ENCODE results near the gene CD81.
A peak's percentile ranks its signal among the peaks of the same experiment; 100 is the strongest.

Gene CD81

GRCh38 chr11:2434506-2435255, 57.6 kb downstream of the CD81 start:
- peaks cover 7% of the 10 kb centered on the region; the same call in 1 of the 2 replicates for H3K27me3 ChIP-seq (ENCODE audit: low read depth)
- no peaks in the 10 kb centered on the region for H3K4me1 ChIP-seq
- H3K4me3 ChIP-seq: no peak overlapping the region
- DNase-seq (ENCODE audit: low spot score in 2 of 2): no peak
- no peaks in the 10 kb centered on the region for H3K9me3 ChIP-seq
- H3K36me3 ChIP-seq (replicated peaks): no peaks in the 10 kb centered on the region
- in situ Hi-C loops (cut with MboI; ENCODE audit: low sequenced_read_pairs): no loop called here

GRCh38 chr11:2435288-2436012, 58.3 kb downstream of the CD81 start:
- H3K36me3 ChIP-seq (replicated peaks): no peaks in the 10 kb centered on the region
- H3K9me3 ChIP-seq: no peaks in the 10 kb centered on the region
- in situ Hi-C loops (cut with MboI; ENCODE audit: low sequenced_read_pairs): no loop called here
- no peak overlapping the region for H3K4me3 ChIP-seq
- DNase-seq (ENCODE audit: low spot score in 2 of 2): no peak
- H3K27me3 ChIP-seq (ENCODE audit: low read depth): peaks cover 7% of the 10 kb centered on the region; the same call in 1 of the 2 replicates
- H3K4me1 ChIP-seq: no peaks in the 10 kb centered on the region

DNA sequence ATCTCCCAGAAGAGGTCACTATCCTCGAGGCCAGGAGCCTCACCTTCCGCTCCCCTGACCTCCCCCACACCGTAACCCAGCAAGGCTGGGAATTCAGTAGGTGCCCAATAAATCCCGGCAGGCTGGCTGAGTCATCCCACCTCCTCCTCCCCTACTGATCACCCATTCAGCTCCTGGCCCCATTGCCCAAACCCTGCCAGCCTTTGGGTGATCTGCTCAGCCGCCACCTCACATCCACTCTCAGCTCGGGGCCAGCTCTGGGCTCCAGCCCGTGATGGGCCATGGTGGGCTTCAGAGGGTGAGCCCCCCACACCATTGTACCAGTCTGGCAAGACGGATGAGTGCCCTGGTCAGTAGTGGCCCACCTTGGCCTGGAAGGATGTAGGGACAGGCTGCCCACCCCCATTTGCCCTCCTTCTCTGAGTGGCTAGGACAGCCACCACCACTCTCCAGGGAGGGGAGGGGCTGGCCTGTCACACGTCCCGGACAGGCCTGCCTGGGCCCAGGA, 59.0 kb downstream of the CD81 start:
- no peaks in the 10 kb centered on the region for H3K9me3 ChIP-seq
- no peaks in the 10 kb centered on the region for H3K36me3 ChIP-seq (replicated peaks)
- no peak for DNase-seq (ENCODE audit: low spot score in 2 of 2)
- no peak overlapping the region for H3K4me3 ChIP-seq
- no peaks in the 10 kb centered on the region for H3K4me1 ChIP-seq
- in situ Hi-C loops (cut with MboI; ENCODE audit: low sequenced_read_pairs): no loop called here
- peaks cover 7% of the 10 kb centered on the region; the same call in 1 of the 2 replicates for H3K27me3 ChIP-seq (ENCODE audit: low read depth)

GRCh38 chr11:2436521-2437031, 59.5 kb downstream of the CD81 start:
- no peak for DNase-seq (ENCODE audit: low spot score in 2 of 2)
- in situ Hi-C loops (cut with MboI; ENCODE audit: low sequenced_read_pairs): no loop called here

GRCh38 chr11:2437516-2437915, 60.4 kb downstream of the CD81 start:
- Histone ChIP-seq H3K27me3 (ENCODE audit: low read depth) (peaks cover 7% of the 10 kb centered on the region; the same call in 1 of the 2 replicates), H3K36me3 (replicated peaks) (no peaks in the 10 kb centered on the region), H3K4me3 (no peak overlapping the region), H3K9me3 (no peaks in the 10 kb centered on the region), H3K4me1 (no peaks in the 10 kb centered on the region)
- in situ Hi-C loops (cut with MboI; ENCODE audit: low sequenced_read_pairs): no loop called here
- no peak for DNase-seq (ENCODE audit: low spot score in 2 of 2)

More at GRCh38 chr11:2436521-2437031, 59.5 kb downstream of the CD81 start:
- no peaks in the 10 kb centered on the region for H3K4me1 ChIP-seq
- no peak overlapping the region for H3K4me3 ChIP-seq
- peaks cover 7% of the 10 kb centered on the region; the same call in 1 of the 2 replicates for H3K27me3 ChIP-seq (ENCODE audit: low read depth)
- H3K36me3 ChIP-seq (replicated peaks): no peaks in the 10 kb centered on the region
- no peaks in the 10 kb centered on the region for H3K9me3 ChIP-seq

DNA sequence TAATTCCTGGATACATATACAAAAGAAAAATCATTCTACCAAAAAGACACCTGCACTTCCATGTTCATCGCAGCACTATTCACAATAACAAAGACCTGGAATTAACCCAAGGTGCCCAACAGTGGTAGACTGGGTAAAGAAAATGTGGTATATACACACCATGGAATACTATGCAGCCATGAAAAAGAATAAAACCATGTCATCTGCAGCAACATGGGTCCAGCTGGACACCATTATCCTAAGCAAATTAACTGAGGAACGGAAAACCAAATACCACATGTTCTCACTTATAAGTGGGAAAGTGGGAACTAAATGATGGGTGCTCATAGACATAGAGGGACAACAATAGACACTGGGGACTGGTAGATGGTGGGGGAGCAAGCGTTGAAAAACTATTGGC, 62.7 kb downstream of the CD81 start:
- in situ Hi-C loops (cut with MboI; ENCODE audit: low sequenced_read_pairs): no loop called here
- H3K4me1 ChIP-seq: no peaks in the 10 kb centered on the region
- H3K9me3 ChIP-seq: no peaks in the 10 kb centered on the region
- H3K27me3 ChIP-seq (ENCODE audit: low read depth): peaks cover 7% of the 10 kb centered on the region; the same call in 1 of the 2 replicates
- no peaks in the 10 kb centered on the region for H3K36me3 ChIP-seq (replicated peaks)
- DNase-seq (ENCODE audit: low spot score in 2 of 2): no peak
- H3K4me3 ChIP-seq: no peak overlapping the region

- Histone ChIP-seq H3K36me3 (replicated peaks) (no peaks in the 10 kb centered on the region), H3K4me1 (no peaks in the 10 kb centered on the region), H3K4me3 (no peak overlapping the region), H3K9me3 (no peaks in the 10 kb centered on the region), H3K27me3 (ENCODE audit: low read depth) (peaks cover 8% of the 10 kb centered on the region; the same call in 1 of the 2 replicates)
- in situ Hi-C loops (cut with MboI; ENCODE audit: low sequenced_read_pairs): no loop called here
- DNase-seq (ENCODE audit: low spot score in 2 of 2): no peak
Observed at GRCh38 chr11:2440646-2441045, 63.5 kb downstream of the CD81 start.

- Histone ChIP-seq H3K36me3 (replicated peaks) (no peaks in the 10 kb centered on the region), H3K27me3 (ENCODE audit: low read depth) (peaks cover 10% of the 10 kb centered on the region; the same call in 1 of the 2 replicates), H3K9me3 (no peaks in the 10 kb centered on the region), H3K4me3 (no peak overlapping the region), H3K4me1 (no peaks in the 10 kb centered on the region)
- DNase-seq (ENCODE audit: low spot score in 2 of 2): no peak
- in situ Hi-C loops (cut with MboI; ENCODE audit: low sequenced_read_pairs): no loop called here
Observed at GRCh38 chr11:2441171-2441570, 64.1 kb downstream of the CD81 start.

DNA sequence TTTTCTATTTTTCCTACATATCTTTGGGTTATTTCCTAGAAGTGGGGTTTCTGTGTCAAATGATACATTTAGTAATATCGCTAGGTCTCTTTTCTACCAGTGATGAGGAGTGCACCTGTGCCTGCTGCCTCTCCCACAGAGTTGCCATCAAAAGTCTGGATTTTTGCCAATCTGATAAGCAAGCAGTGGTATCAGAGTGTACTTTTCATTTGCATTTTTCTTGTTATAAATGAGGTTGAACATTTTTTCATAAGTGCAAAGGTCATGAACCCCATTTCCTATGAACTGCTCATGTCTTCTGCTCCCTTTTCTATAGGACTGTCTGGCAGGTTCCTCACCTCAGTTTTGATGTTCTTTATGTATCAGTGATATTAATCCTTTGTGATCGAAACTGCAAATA, 65.5 kb downstream of the CD81 start:
- Histone ChIP-seq H3K9me3 (no peaks in the 10 kb centered on the region), H3K36me3 (replicated peaks) (no peaks in the 10 kb centered on the region), H3K4me3 (no peak overlapping the region), H3K27me3 (ENCODE audit: low read depth) (0 out of 2 replicates have a peak, but pooled peaks cover 3% of the 10 kb centered on the region), H3K4me1 (no peaks in the 10 kb centered on the region)
- DNase-seq (ENCODE audit: low spot score in 2 of 2): no peak
- in situ Hi-C loops (cut with MboI; ENCODE audit: low sequenced_read_pairs): no loop called here

DNA sequence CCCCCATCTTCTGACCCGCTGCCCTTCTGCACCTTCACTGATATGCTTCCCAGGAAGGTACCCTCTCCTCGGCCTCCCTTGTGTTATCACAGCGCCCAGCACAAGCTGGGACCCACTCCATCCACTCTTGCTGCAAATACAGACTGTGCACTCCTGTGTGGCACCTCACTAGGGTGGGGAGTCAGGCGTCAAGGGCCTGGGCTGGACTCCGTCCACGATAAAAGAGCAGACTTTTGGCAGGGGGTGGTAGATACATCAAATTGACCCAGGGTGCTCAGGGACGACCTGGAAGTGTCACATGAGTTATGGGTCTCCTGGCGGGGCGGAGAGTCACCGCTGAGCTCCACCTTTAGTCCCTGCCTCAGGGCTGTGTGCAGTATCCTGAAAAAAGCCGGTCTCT, 66.3 kb downstream of the CD81 start:
- Histone ChIP-seq H3K9me3 (no peaks in the 10 kb centered on the region), H3K4me3 (no peak overlapping the region), H3K36me3 (replicated peaks) (no peaks in the 10 kb centered on the region), H3K27me3 (ENCODE audit: low read depth) (0 out of 2 replicates have a peak, but pooled peaks cover 3% of the 10 kb centered on the region), H3K4me1 (no peaks in the 10 kb centered on the region)
- no peak for DNase-seq (ENCODE audit: low spot score in 2 of 2)
- in situ Hi-C loops (cut with MboI; ENCODE audit: low sequenced_read_pairs): no loop called here

DNA sequence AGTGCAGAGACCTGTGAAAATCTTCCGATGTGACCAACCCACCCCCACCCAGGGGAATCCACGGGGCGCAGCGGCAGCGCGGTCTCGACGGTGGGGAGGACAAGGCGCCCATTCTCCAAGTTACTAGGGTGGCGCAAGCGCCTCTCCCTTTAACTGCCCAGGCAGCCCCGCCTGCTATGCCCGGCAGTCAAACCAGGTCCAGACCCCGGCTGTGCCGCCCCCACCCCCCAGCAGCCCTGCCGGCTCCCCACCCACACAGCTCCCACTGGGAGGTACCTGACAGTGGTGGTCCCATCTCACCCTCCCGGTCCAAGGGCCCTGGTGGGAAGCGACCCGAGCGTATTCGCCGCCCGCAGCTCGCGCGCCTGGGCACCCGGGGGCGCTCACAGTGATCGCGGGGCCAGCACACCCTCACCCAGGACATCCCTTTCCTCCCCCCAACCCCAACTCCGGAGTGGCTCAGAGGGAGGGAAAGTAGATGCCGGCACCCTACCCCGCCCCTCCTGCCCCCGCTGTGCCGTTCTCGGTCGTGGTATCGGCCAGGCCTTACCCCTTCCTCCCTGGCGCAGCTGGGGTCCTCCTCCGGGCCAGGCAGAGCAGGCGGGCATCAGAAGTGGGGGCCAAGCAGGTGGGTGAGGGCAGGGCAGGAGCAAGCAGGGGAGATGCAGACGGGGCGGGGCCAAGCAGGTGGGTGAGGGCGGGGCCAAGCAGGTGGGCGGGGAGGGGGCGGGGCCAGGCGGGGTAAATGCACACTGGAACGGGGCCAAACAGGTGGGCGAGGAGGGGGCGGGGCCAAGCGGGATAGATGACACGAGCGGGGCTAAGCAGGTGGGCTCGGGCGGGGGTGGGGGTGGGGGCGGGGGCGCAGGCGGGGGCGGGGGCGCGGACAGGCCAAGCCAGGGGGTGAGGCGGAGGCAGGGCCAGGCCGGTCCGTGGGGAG, 67.0 kb downstream of the CD81 start, which contains the start of gene TRPM5:
TSS of gene TRPM5 (minus strand) at position 634 of the 940 bp plus-strand sequence. CDS start 21,478 bp downstream, outside the sequence.
- no peaks in the 10 kb centered on the region for H3K36me3 ChIP-seq (replicated peaks)
- in situ Hi-C loops (cut with MboI; ENCODE audit: low sequenced_read_pairs): no loop called here
- no peaks in the 10 kb centered on the region for H3K9me3 ChIP-seq
- H3K4me3 ChIP-seq: peak within 1 kb of the TSS; percentile 29
- DNase-seq (ENCODE audit: low spot score in 2 of 2): no peak
- no peaks in the 10 kb centered on the region for H3K4me1 ChIP-seq
- H3K27me3 ChIP-seq (ENCODE audit: low read depth): 0 out of 2 replicates have a peak, but pooled peaks cover 3% of the 10 kb centered on the region

- in situ Hi-C loops (cut with MboI; ENCODE audit: low sequenced_read_pairs): no loop called here
- Histone ChIP-seq H3K9me3 (no peaks in the 10 kb centered on the region), H3K27me3 (ENCODE audit: low read depth) (0 out of 2 replicates have a peak, but pooled peaks cover 3% of the 10 kb centered on the region), H3K4me1 (no peaks in the 10 kb centered on the region), H3K36me3 (replicated peaks) (no peaks in the 10 kb centered on the region), H3K4me3 (peak within 1 kb of the TSS; percentile 29)
- DNase-seq (ENCODE audit: low spot score in 2 of 2): peak; percentile 49 to 75
Observed at GRCh38 chr11:2444821-2445745, 68.0 kb downstream of the CD81 start, which contains the start of gene KCNQ1. Gene KCNQ1, plus strand, starts transcription at chr11:2445008. Its CDS starts 91 bp downstream, at chr11:2445099.

Data from HAP-1 (cell line).